HepG2 (cell line): ENCODE results near the gene ZDHHC7. TPM values are rescaled to one million over a fixed set of nuclear protein-coding genes. Genes with fewer than 3 reads are reported as not detected.

Experiments
- ATAC-seq: fragments of 200-7000 bp; cut with Tn5 transposase; 3 replicates; pipeline ENCODE4 v1.9.1; 2020; ENCODE audit warnings: mild to moderate bottlenecking, moderate library complexity
- BruUV-seq: library from RNA; stranded (reverse); fragments of 400-500 nt; replicated peaks from 2 replicates; lab custom pipeline; 2021; lab: Mats Ljungman, UMichigan
- CTCF ChIA-PET: fragments of 300-600 bp; formaldehyde crosslinking; extraction: SDS; loops from one replicate; lab custom pipeline; 2021; ENCODE audit warnings: low total read pairs, inconsistent platforms, low intra/inter-chr PET ratio; lab: Yijun Ruan, JAX
- POLR2A ChIA-PET: fragments of 350-600 bp; sonication (Branson Sonifier 250); formaldehyde crosslinking; loops from one replicate; lab custom pipeline; 2020; ENCODE audit warnings: antibody characterized with exemption, inconsistent platforms; lab: Yijun Ruan, JAX
- DNase-seq: peaks from one replicate; pipeline ENCODE4 v3.0.0-alpha.2; 2015; ENCODE audit warnings: low spot score
- FAIRE-seq: peaks from 3 replicates; lab custom pipeline; 2011; peaks lifted over from hg19 to GRCh38; lab: Jason Lieb, UNC
- H2AFZ ChIP-seq: one replicate; pipeline ENCODE4 v1.6.1; 2011; ENCODE audit warnings: low read length, inconsistent platforms
- H3K27ac ChIP-seq: fragments of 300-600 bp; 3 replicates; pipeline ENCODE4 v1.8.0; 2011; ENCODE audit warnings: mixed run types, mild to moderate bottlenecking, mixed read lengths, low read length, inconsistent platforms; ENCODE audit not compliant: insufficient read depth; ENCODE audit errors: extremely low read length
- H3K27me3 ChIP-seq, 2 experiments: fragments of 200-600 bp in 1 of 2; 2 replicates in 1 of 2; 3 replicates in 1 of 2; pipeline versions ENCODE4 v1.6.0 to v1.8.0; 2011; ENCODE audit warnings: low read length in 2 of 2, mild to moderate bottlenecking in 2 of 2, moderate library complexity in 2 of 2, inconsistent platforms in 1 of 2; ENCODE audit not compliant: insufficient read depth in 2 of 2, control insufficient read depth in 1 of 2
- H3K36me3 ChIP-seq, 2 experiments: fragments of 200-600 bp in 1 of 2; replicated peaks in 1 of 2; 2 replicates in 1 of 2; 3 replicates in 1 of 2; pipeline versions ENCODE4 v1.5.1 to v1.8.0; 2011; ENCODE audit warnings: low read length in 2 of 2, inconsistent platforms in 1 of 2; ENCODE audit not compliant: insufficient read depth in 2 of 2, control insufficient read depth in 1 of 2
- H3K4me1 ChIP-seq: 2 replicates; pipeline ENCODE4 v1.5.1; 2012; ENCODE audit warnings: low read length, inconsistent platforms; ENCODE audit not compliant: insufficient read depth
- H3K4me2 ChIP-seq: 2 replicates; pipeline ENCODE4 v1.6.0; 2011; ENCODE audit warnings: low read depth, low read length, inconsistent platforms
- H3K4me3 ChIP-seq, 3 experiments: fragments of 200-600 bp in 1 of 3; sonication (generic), shearing (Covaris generic) in 1 of 3; replicated peaks in 1 of 3; 2 replicates each; pipeline ENCODE4 v1.5.1; 2011 to 2016; ENCODE audit warnings: low read length in 3 of 3, inconsistent platforms in 2 of 3, low read depth in 2 of 3, mild to moderate bottlenecking in 2 of 3, control low read depth in 1 of 3, mixed read lengths in 1 of 3; ENCODE audit not compliant: insufficient read depth in 1 of 3
- H3K79me2 ChIP-seq: one replicate; pipeline ENCODE4 v1.6.1; 2011; ENCODE audit warnings: low read length, inconsistent platforms; ENCODE audit not compliant: insufficient read depth
- H3K9ac ChIP-seq: 2 replicates; pipeline ENCODE4 v1.6.0; 2011; ENCODE audit warnings: mild to moderate bottlenecking, low read depth, low read length, inconsistent platforms; ENCODE audit not compliant: insufficient read depth
- H3K9me3 ChIP-seq: 2 replicates; pipeline ENCODE4 v1.5.1; 2012; ENCODE audit warnings: mild to moderate bottlenecking, low read length
- H4K20me1 ChIP-seq: 2 replicates; pipeline ENCODE4 v1.6.0; 2011; ENCODE audit warnings: inconsistent platforms, mild to moderate bottlenecking, low read length, moderate library complexity; ENCODE audit not compliant: insufficient read depth
- DNMT1 ChIP-seq: sonication (generic); formaldehyde crosslinking; IDR thresholded peaks from 2 replicates; pipeline ENCODE4 v1.5.1; 2020; ENCODE audit warnings: mild to moderate bottlenecking, missing genetic modification reagents
- GFI1 ChIP-seq: sonication (generic); formaldehyde crosslinking; IDR thresholded peaks from 2 replicates; pipeline ENCODE4 v1.5.0; 2020; ENCODE audit warnings: missing genetic modification reagents, mild to moderate bottlenecking, borderline replicate concordance
- MEIS2 ChIP-seq: sonication (generic); formaldehyde crosslinking; IDR thresholded peaks from 2 replicates; pipeline ENCODE4 v1.9.0; 2021; ENCODE audit warnings: mild to moderate bottlenecking, missing genetic modification reagents
- MIER2 ChIP-seq: IDR thresholded peaks from 2 replicates; pipeline ENCODE4 v1.6.1; 2016; ENCODE audit warnings: missing biosample characterization, missing genetic modification reagents
- PAWR ChIP-seq: sonication (generic); formaldehyde crosslinking; IDR thresholded peaks from 2 replicates; pipeline ENCODE4 v1.4.0; 2020; ENCODE audit warnings: missing genetic modification reagents, mild to moderate bottlenecking, borderline replicate concordance
- RFX5 ChIP-seq: IDR thresholded peaks from 2 replicates; pipeline ENCODE4 v1.6.1; 2011; ENCODE audit warnings: low read depth, low read length, improper control_type of control experiment
- ZNF337 ChIP-seq: sonication (generic); formaldehyde crosslinking; IDR thresholded peaks from 2 replicates; pipeline ENCODE4 v1.5.1; 2020; ENCODE audit warnings: missing genetic modification reagents, low read depth, mild to moderate bottlenecking, borderline replicate concordance
- ZNF839 ChIP-seq: sonication (generic); formaldehyde crosslinking; IDR thresholded peaks from 2 replicates; pipeline ENCODE4 v1.4.0; 2020; ENCODE audit warnings: missing genetic modification reagents, mild to moderate bottlenecking, borderline replicate concordance
- ZNF879 ChIP-seq: sonication (generic); formaldehyde crosslinking; IDR thresholded peaks from 2 replicates; pipeline ENCODE4 v1.8.1; 2023; ENCODE audit warnings: missing genetic modification reagents
- ZNF891 ChIP-seq: sonication (generic); formaldehyde crosslinking; IDR thresholded peaks from 2 replicates; pipeline ENCODE4 v1.5.0; 2020; ENCODE audit warnings: mild to moderate bottlenecking, missing genetic modification reagents
- ZSCAN25 ChIP-seq: sonication (generic); formaldehyde crosslinking; IDR thresholded peaks from 2 replicates; pipeline ENCODE4 v1.8.0; 2022; ENCODE audit warnings: mild to moderate bottlenecking, missing genetic modification reagents
- WGBS: methylation state at CpG from one replicate; pipeline ENCODE4 v1.1.6; 2017; ENCODE audit warnings: low lambda C conversion rate; 5-methylcytosine and 5-hydroxymethylcytosine counted together
- in situ Hi-C: cut with HindIII; loops from 2 replicates; pipeline ENCODE4 v1.10.0; 2017; ENCODE audit warnings: low pct_unique_long_range_greater_than_20kb; ENCODE audit not compliant: extremely low pct_ligation_motif_present
- intact Hi-C: fragments of 100-400 bp; cut with micrococcal nuclease; formaldehyde crosslinking; loops from one replicate; pipeline ENCODE4 v1.10.0; 2022; ENCODE audit not compliant: unreplicated experiment
- polyA plus RNA-seq, 8 experiments: library from polyadenylated mRNA; depleted of rRNA in 3 of 8; stranded (reverse) in 7 of 8; unstranded in 1 of 8; fragments of >200 nt; fragmentation: Illumina TruSeq in 4 of 8; extraction: Trizol in 4 of 8; gene quantifications; 2 replicates each; pipeline versions ENCODE4 v1.2.1 to v1.2.3, GENCODE V29; 2011 to 2016; ENCODE audit warnings: low read depth in 4 of 8, missing spikeins in 1 of 8, mixed read lengths in 1 of 8; ENCODE audit not compliant: insufficient read depth in 1 of 8
- total RNA-seq, 5 experiments: library from RNA; depleted of rRNA; stranded (reverse); fragments of >200 nt; fragmentation: Illumina TruSeq; extraction: Trizol; gene quantifications; 2 replicates each; pipeline ENCODE4 v1.2.3, GENCODE V29; 2016; ENCODE audit warnings: low read depth in 1 of 5
- TF ChIP-seq, protein P1 (sequence below): sonication (generic); formaldehyde crosslinking; IDR thresholded peaks from 2 replicates; pipeline ENCODE4 v1.4.0; 2020; ENCODE audit warnings: missing genetic modification reagents
- TF ChIP-seq, protein P2 (sequence below): IDR thresholded peaks from 2 replicates; pipeline ENCODE4 v1.6.1; 2016; ENCODE audit warnings: missing compliant biosample characterization, missing genetic modification reagents, borderline replicate concordance
- TF ChIP-seq, protein P3 (sequence below): sonication (generic); formaldehyde crosslinking; IDR thresholded peaks from 2 replicates; pipeline ENCODE4 v1.4.0; 2020; ENCODE audit warnings: mild to moderate bottlenecking, missing genetic modification reagents, borderline replicate concordance

The ZDHHC7 gene
- total and polyA plus RNA-seq, 2 of the 13 experiments (the other 11 are each of a cell fraction or from before 2014, with no cell fraction given), result 46.8 to 67.6 TPM

- no peak for TF ChIP-seq ZNF879 (CRISPR knock-in tag)
- TF ChIP-seq ZNF839 (CRISPR knock-in tag), result no peak
- TF ChIP-seq, protein P1, sequence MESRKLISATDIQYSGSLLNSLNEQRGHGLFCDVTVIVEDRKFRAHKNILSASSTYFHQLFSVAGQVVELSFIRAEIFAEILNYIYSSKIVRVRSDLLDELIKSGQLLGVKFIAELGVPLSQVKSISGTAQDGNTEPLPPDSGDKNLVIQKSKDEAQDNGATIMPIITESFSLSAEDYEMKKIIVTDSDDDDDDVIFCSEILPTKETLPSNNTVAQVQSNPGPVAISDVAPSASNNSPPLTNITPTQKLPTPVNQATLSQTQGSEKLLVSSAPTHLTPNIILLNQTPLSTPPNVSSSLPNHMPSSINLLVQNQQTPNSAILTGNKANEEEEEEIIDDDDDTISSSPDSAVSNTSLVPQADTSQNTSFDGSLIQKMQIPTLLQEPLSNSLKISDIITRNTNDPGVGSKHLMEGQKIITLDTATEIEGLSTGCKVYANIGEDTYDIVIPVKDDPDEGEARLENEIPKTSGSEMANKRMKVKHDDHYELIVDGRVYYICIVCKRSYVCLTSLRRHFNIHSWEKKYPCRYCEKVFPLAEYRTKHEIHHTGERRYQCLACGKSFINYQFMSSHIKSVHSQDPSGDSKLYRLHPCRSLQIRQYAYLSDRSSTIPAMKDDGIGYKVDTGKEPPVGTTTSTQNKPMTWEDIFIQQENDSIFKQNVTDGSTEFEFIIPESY (CRISPR knock-in tag), result no peak
- TF ChIP-seq PAWR, result no peak
- no peak for TF ChIP-seq GFI1
- TF ChIP-seq, protein P2, sequence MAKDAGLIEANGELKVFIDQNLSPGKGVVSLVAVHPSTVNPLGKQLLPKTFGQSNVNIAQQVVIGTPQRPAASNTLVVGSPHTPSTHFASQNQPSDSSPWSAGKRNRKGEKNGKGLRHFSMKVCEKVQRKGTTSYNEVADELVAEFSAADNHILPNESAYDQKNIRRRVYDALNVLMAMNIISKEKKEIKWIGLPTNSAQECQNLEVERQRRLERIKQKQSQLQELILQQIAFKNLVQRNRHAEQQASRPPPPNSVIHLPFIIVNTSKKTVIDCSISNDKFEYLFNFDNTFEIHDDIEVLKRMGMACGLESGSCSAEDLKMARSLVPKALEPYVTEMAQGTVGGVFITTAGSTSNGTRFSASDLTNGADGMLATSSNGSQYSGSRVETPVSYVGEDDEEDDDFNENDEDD, result no peak
- TF ChIP-seq, protein P3, sequence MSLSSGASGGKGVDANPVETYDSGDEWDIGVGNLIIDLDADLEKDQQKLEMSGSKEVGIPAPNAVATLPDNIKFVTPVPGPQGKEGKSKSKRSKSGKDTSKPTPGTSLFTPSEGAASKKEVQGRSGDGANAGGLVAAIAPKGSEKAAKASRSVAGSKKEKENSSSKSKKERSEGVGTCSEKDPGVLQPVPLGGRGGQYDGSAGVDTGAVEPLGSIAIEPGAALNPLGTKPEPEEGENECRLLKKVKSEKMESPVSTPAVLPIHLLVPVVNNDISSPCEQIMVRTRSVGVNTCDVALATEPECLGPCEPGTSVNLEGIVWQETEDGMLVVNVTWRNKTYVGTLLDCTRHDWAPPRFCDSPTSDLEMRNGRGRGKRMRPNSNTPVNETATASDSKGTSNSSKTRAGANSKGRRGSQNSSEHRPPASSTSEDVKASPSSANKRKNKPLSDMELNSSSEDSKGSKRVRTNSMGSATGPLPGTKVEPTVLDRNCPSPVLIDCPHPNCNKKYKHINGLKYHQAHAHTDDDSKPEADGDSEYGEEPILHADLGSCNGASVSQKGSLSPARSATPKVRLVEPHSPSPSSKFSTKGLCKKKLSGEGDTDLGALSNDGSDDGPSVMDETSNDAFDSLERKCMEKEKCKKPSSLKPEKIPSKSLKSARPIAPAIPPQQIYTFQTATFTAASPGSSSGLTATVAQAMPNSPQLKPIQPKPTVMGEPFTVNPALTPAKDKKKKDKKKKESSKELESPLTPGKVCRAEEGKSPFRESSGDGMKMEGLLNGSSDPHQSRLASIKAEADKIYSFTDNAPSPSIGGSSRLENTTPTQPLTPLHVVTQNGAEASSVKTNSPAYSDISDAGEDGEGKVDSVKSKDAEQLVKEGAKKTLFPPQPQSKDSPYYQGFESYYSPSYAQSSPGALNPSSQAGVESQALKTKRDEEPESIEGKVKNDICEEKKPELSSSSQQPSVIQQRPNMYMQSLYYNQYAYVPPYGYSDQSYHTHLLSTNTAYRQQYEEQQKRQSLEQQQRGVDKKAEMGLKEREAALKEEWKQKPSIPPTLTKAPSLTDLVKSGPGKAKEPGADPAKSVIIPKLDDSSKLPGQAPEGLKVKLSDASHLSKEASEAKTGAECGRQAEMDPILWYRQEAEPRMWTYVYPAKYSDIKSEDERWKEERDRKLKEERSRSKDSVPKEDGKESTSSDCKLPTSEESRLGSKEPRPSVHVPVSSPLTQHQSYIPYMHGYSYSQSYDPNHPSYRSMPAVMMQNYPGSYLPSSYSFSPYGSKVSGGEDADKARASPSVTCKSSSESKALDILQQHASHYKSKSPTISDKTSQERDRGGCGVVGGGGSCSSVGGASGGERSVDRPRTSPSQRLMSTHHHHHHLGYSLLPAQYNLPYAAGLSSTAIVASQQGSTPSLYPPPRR (CRISPR knock-in tag), result no peak
- TF ChIP-seq ZNF337 (CRISPR knock-in tag), result no peak
- TF ChIP-seq RFX5, result no peak
- TF ChIP-seq ZNF891 (CRISPR knock-in tag), result no peak
- no peak for TF ChIP-seq DNMT1 (CRISPR knock-in tag)
- no peak for TF ChIP-seq MIER2 (CRISPR knock-in tag)
- TF ChIP-seq ZSCAN25 (CRISPR knock-in tag), result no peak
- no peak for TF ChIP-seq MEIS2
- Histone ChIP-seq H4K20me1 (no peaks in the 10 kb centered on the region), H3K9me3 (no peaks in the 10 kb centered on the region), H3K79me2 (no peaks in the 10 kb centered on the region), H3K4me3 (no peak overlapping the region), H3K4me2 (no peak overlapping the region), H2AFZ (no peak overlapping the region), H3K9ac (no peak overlapping the region), H3K36me3 (no peaks in the 10 kb centered on the region), H3K4me1 (peaks cover 7% of the 10 kb centered on the region; the same call in 1 of the 2 replicates), H3K27me3 (peaks cover 0 to 24% of the 10 kb centered on the region in 2 experiments; a peak in 3 of 5 replicates), H3K27ac (no peak overlapping the region)
- FAIRE-seq (no peak), DNase-seq (no peak), ATAC-seq (no peak)
- WGBS, result 58% methylated on average over 15 of the region's 15 CpGs
- ChIA-PET CTCF (no interaction called here), POLR2A (no interaction called here)
- in situ Hi-C loops (no loop called here), intact Hi-C loops (no loop called here)
- no TSS peak for BruUV-seq
These were observed 25.1 kb upstream of the ZDHHC7 start for GRCh38 chr16:85036236-85037049.
